GM12873 (cell line): Measurements from ENCODE around the gene SEPTIN1.

ENCODE experiments used
- TF ChIP-seq, protein P1 (sequence below): IDR thresholded peaks from 2 replicates; pipeline ENCODE4 v1.5.1; 2012; ENCODE audit warnings: low read depth, mild to moderate bottlenecking, moderate library complexity, low read length, control low read depth; ENCODE audit not compliant: insufficient read depth; ENCODE audit errors: missing control alignments

Gene SEPTIN1

DNA sequence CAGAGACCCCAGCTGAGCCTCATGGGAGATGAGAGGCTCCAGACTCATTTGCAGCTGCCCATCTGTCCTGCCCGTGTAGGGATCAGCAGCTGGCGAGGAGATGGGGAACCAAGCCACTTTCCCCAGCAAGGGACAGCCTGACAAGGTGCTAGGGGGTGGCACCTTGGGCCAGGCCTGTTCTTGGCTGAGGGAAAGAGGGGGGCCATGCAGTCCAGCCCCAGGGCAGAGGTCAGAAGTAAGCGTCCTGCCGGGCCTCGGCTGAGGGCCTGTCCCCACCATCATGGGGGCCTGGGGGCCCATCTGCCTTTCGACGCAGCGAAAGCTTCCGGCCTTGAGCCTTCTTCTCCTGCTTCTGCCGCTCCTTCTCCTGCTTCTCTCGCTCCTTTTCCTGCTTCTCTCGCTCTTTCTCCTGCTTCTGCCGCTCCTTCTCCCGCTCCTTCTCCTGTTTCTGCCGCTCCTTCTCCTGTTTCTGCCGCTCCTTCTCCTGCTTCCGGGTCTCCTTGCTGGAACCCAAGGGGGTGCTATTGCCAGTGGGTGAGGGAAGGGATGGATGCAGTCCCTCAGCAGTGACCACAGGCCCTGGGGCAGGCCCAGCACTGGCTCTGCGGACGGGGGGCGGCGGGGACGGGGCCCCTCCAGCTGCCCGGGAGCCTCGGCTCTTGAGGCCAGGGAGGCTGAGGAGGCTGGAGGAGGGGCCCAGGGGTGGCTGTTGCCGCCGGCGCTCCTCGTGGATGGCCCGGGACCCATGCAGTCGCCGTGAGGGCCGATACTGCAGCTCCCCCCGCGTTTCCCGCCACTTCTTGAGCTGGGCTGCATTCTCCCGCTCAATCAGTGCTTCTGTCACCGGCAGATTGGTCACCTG, 24.4 kb downstream of the SEPTIN1 start:
- TF ChIP-seq, protein P1, sequence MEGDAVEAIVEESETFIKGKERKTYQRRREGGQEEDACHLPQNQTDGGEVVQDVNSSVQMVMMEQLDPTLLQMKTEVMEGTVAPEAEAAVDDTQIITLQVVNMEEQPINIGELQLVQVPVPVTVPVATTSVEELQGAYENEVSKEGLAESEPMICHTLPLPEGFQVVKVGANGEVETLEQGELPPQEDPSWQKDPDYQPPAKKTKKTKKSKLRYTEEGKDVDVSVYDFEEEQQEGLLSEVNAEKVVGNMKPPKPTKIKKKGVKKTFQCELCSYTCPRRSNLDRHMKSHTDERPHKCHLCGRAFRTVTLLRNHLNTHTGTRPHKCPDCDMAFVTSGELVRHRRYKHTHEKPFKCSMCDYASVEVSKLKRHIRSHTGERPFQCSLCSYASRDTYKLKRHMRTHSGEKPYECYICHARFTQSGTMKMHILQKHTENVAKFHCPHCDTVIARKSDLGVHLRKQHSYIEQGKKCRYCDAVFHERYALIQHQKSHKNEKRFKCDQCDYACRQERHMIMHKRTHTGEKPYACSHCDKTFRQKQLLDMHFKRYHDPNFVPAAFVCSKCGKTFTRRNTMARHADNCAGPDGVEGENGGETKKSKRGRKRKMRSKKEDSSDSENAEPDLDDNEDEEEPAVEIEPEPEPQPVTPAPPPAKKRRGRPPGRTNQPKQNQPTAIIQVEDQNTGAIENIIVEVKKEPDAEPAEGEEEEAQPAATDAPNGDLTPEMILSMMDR = no peak

DNA sequence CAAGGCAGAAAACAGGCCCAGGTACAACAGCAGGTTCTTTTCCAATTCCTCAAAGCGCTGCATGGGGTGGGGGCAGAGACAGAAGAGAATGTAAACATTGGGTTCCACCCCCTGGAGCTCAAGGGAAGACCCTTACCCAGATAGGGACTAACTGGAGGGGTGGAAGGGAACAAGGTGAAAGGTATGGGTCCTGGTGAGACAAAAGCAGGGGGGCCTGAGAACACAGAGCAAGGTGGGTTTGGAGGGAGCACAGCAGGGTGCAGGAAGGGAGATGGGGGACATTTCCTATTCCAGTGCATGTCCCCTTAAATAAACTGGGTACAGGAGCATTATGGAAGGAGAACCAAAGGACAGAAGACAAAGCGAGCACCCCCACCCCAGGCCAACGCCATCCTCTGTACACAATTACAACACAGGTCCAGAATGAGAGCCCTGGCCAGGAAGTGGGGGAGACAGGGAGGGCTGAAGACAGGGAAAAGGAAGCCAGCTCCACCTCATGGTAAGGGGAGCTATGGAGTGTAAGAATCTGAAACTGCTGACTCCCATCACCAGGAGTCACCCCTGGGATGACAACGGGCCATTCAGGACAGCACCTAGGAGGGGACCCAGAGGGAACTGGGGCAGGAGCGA, 25.2 kb downstream of the SEPTIN1 start:
- TF ChIP-seq, protein P1 = no peak

DNA sequence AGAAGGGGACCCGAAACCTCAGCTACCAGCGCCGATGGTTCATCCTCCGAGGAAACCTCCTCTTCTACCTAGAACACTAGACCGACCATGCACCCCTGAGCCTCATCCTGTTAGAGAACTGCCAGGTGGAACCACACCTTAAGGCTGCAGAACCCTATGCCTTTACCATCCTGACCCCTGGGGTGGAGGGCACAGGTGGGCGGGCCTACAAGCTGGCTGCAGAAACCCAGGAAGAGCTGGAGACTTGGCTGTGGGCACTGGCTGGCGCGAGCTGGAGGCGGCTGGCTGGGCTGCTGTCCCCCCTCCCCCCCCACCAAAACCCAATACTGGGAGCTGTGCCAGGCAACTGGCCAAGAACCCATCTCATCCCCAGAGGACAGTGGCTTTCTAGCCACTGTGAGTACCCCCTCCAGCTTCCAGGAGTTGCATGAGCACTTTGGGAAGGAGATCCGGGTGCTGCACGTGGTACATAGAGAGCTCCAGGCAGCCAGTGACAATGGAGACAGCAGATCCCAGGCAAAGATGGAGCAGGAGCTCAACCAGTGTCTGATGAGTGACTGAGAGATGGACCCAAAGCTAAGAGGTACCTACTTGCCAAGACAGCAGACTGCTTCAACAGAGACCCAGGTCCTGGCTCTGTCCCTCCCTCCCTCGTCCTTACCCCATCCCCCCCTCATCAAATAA, 25.8 kb downstream of the SEPTIN1 start:
- TF ChIP-seq, protein P1 = no peak

DNA sequence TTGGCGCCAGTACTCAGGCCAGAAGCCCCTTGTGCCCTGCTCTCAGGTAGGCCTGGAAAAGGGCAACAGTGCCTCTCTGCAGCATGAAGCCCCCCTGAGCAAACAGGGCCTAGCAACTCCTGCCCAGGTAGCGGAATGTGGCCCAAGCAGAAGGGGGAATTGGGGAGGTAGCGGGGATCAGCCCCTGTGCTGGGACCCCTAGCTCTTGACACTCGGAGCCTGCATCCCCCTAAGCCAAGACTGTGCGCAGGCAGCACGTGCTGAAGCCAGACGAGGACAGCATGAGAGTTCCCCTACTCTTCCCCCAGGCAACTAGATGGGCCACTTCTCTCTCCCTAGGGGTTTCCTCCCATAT, 26.4 kb downstream of the SEPTIN1 start:
- TF ChIP-seq, protein P1 = no peak

DNA sequence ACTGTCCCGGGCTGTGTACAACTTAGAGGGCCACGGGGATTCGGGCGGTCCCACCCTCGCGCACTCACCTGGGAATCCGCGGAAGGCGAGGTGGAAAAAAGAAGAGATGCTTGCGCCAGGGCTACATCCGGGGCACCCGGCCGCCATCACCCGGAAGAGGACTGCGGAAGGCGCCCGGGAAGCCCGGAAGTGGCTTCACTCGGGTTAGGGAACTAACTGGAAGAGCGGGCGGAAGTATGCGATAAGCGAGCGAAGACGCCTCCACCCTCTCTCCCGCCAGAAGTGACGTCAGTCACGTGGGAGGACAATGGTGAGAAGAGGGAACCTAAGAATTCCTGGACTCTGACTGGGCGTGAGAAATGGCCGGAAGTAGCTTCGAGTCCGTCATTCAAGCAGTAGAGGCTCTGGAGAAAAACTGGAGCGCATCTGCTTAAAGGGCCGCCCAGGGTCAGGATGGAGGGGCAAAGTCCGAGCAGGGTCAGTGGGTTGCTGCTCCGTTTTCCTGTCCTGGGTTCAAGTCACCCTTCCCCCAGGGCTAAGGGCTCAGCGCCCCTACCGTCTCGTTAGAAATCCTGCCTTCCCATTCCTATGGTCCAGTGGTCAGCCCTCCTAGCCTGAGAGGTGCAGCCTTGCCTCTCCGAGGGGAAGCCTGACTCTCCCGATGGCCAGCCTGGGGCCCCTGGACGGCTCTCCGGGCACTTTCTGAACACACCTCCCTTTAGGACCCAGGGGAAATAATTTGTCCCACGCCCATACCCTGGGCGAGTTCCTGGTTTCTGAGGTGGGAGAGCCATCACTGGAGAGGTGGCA, 27.0 kb downstream of the SEPTIN1 start, which contains the start of gene CD2BP2:
TSS of gene CD2BP2 (minus strand) at position 165 of the 810 bp plus-strand sequence. CDS start 627 bp downstream, outside the sequence.
- TF ChIP-seq, protein P1 = no peak

DNA sequence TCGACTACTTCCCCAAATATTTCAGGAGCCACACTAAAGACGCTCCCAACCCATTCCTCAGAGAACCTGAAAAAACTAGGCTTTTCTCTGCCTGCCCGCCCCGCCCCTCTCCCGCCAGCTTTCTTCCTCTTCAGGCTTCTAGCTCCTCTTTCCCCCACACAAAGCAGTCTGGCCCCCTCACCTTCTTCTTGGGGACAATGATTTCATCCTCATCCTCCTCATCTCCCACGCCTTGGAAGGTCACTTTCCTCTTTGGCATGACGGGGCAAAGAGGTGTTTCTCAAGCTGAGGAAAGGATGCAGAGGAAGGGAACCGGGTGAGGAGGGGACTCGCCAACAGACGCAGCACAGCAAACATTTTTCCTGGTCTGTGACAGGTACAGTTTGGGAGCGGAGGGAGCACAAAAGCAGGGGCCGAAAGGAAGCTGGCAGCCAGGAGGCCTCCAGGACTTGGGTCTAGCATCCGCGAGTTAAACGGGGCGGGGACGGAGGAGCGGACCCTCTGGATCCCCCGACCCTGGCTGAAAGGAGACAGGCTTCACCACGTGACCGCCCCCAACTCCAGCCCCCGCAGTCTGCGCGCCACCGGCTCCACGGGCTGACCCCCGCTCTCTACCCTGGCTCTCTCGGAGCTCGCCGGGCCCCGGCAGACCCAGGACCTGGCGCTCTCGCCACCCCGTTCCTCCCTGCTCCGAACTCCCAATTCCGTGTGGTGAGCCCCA, 27.8 kb downstream of the SEPTIN1 start:
- TF ChIP-seq, protein P1 = no peak
